K562 (cell line): ENCODE results near the gene PRAC2. TPM values are rescaled to one million over a fixed set of nuclear protein-coding genes. Genes with fewer than 3 reads are reported as not detected.
A peak's percentile ranks its signal among the peaks of the same experiment; 100 is the strongest.

Experiments
- ATAC-seq: fragments of 200-7000 bp; cut with Tn5 transposase; 3 replicates; pipeline ENCODE4 v1.9.1; 2020; ENCODE audit warnings: moderate library complexity
- BruUV-seq: library from RNA; stranded (reverse); fragments of 400-500 nt; replicated peaks from 2 replicates; lab custom pipeline; 2021; lab: Mats Ljungman, UMichigan
- CTCF ChIA-PET: fragments of 300-600 bp; formaldehyde crosslinking; extraction: SDS; loops from one replicate; lab custom pipeline; 2021; ENCODE audit warnings: low intra/inter-chr PET ratio; lab: Yijun Ruan, JAX
- POLR2A ChIA-PET: fragments of 300-600, 350-650 bp; sonication (Branson Sonifier 250); formaldehyde crosslinking; extraction: SDS; loops from one replicate; lab custom pipeline; 2021; ENCODE audit warnings: antibody characterized with exemption, inconsistent platforms; lab: Yijun Ruan, JAX
- DNase-seq, 4 experiments: peaks; one replicate each; pipeline versions ENCODE4 v3.0.0 to v3.0.0-alpha.2; 2011 to 2018; ENCODE audit warnings: low spot score in 3 of 4, mixed read lengths in 3 of 4; ENCODE audit errors: extremely low read depth in 1 of 4
- FAIRE-seq: peaks from 2 replicates; lab custom pipeline; 2011; peaks lifted over from hg19 to GRCh38; lab: Jason Lieb, UNC
- H2AFZ ChIP-seq: 2 replicates; pipeline ENCODE4 v1.6.0; 2011; ENCODE audit warnings: low read depth, low read length, control low read depth, inconsistent platforms
- H3K27ac ChIP-seq: fragments of 200-600 bp; 3 replicates; pipeline ENCODE4 v1.8.0; 2011; ENCODE audit warnings: low read depth, mild to moderate bottlenecking, control low read depth, inconsistent platforms, low read length, moderate library complexity, mixed read lengths; ENCODE audit errors: extremely low read depth
- H3K27me3 ChIP-seq, 2 experiments: fragments of 300-600 bp in 1 of 2; 2 replicates in 1 of 2; 3 replicates in 1 of 2; pipeline versions ENCODE4 v1.6.0 to v1.8.0; 2011; ENCODE audit warnings: inconsistent platforms in 2 of 2, low read length in 2 of 2, mild to moderate bottlenecking in 1 of 2, mixed read lengths in 1 of 2, moderate library complexity in 1 of 2; ENCODE audit not compliant: control insufficient read depth in 2 of 2, insufficient read depth in 2 of 2
- H3K36me3 ChIP-seq: fragments of 300-600 bp; 3 replicates; pipeline ENCODE4 v1.8.0; 2011; ENCODE audit warnings: mild to moderate bottlenecking, low read length, inconsistent platforms; ENCODE audit not compliant: control insufficient read depth, insufficient read depth
- H3K4me1 ChIP-seq, 2 experiments: fragments of 200-600 bp in 1 of 2; replicated peaks in 1 of 2; 2 replicates in 1 of 2; 3 replicates in 1 of 2; pipeline versions ENCODE4 v1.5.1 to v1.8.0; 2011; ENCODE audit warnings: inconsistent platforms in 2 of 2, low read length in 2 of 2, mild to moderate bottlenecking in 1 of 2, mixed read lengths in 1 of 2, moderate library complexity in 1 of 2; ENCODE audit not compliant: control insufficient read depth in 2 of 2, insufficient read depth in 2 of 2
- H3K4me2 ChIP-seq: 2 replicates; pipeline ENCODE4 v1.6.1; 2011; ENCODE audit warnings: low read length, control low read depth, inconsistent platforms, mixed read lengths; ENCODE audit not compliant: insufficient read depth
- H3K4me3 ChIP-seq: fragments of 200-600 bp; sonication (generic), shearing (Covaris generic); 2 replicates; pipeline ENCODE4 v1.5.1; 2016; ENCODE audit warnings: control low read depth, inconsistent platforms
- H3K79me2 ChIP-seq: fragments of 200-600 bp; 3 replicates; pipeline ENCODE4 v1.8.0; 2011; ENCODE audit warnings: low read length, inconsistent platforms; ENCODE audit not compliant: control insufficient read depth, insufficient read depth
- H3K9ac ChIP-seq, 2 experiments: 2 replicates each; pipeline versions ENCODE4 v1.6.0 to v1.6.1; 2011; ENCODE audit warnings: low read depth in 2 of 2, low read length in 2 of 2, control low read depth in 1 of 2, inconsistent platforms in 1 of 2, mild to moderate bottlenecking in 1 of 2, mixed read lengths in 1 of 2; ENCODE audit not compliant: insufficient read depth in 1 of 2
- H3K9me1 ChIP-seq: one replicate; pipeline ENCODE4 v1.6.0; 2011; ENCODE audit warnings: inconsistent platforms, mild to moderate bottlenecking, low read length, moderate library complexity; ENCODE audit not compliant: control insufficient read depth, insufficient read depth
- H3K9me3 ChIP-seq: replicated peaks from 2 replicates; pipeline ENCODE4 v1.5.1; 2011; ENCODE audit warnings: low read depth, low read length, inconsistent platforms; ENCODE audit not compliant: control insufficient read depth, insufficient read depth
- H4K20me1 ChIP-seq: replicated peaks from 2 replicates; pipeline ENCODE4 v1.6.1; 2011; ENCODE audit warnings: low read length, inconsistent platforms, mixed read lengths; ENCODE audit not compliant: control insufficient read depth, insufficient read depth
- ARNT ChIP-seq, 2 experiments: fragments of 450-650 bp; IDR thresholded peaks; 2 replicates each; pipeline ENCODE4 v1.6.1; 2016; ENCODE audit warnings: mild to moderate bottlenecking in 1 of 2
- CBX8 ChIP-seq: fragments of 200-600 bp; sonication (generic); IDR thresholded peaks from 2 replicates; pipeline ENCODE4 v1.6.1; 2012; ENCODE audit warnings: borderline replicate concordance, mixed run types, low read depth, mild to moderate bottlenecking, moderate library complexity, mixed read lengths, low read length, control low read depth, inconsistent platforms; ENCODE audit not compliant: poor library complexity, severe bottlenecking; ENCODE audit errors: extremely low read depth
- CCNT2 ChIP-seq: IDR thresholded peaks from 2 replicates; pipeline ENCODE4 v1.6.1; 2011; ENCODE audit warnings: borderline replicate concordance, low read depth, mild to moderate bottlenecking, moderate library complexity, mixed read lengths, low read length; ENCODE audit not compliant: insufficient read length; ENCODE audit errors: extremely low read depth
- CHD2 ChIP-seq: IDR thresholded peaks from 2 replicates; pipeline ENCODE4 v1.6.1; 2011; ENCODE audit warnings: low read depth, low read length
- CREBBP ChIP-seq: IDR thresholded peaks from one replicate; pipeline ENCODE4 v1.6.1; 2012; ENCODE audit warnings: low read depth, mild to moderate bottlenecking, control low read depth, inconsistent platforms, low read length
- CTCFL ChIP-seq: IDR thresholded peaks from 2 replicates; pipeline ENCODE4 v1.6.1; 2011; ENCODE audit warnings: borderline replicate concordance, low read depth, mild to moderate bottlenecking, moderate library complexity, low read length; ENCODE audit not compliant: insufficient read depth, poor library complexity, severe bottlenecking
- ELF1 ChIP-seq: fragments of 200-800 bp; sonication (Bioruptor generic); IDR thresholded peaks from 2 replicates; pipeline ENCODE4 v1.6.1; 2016; ENCODE audit warnings: missing genetic modification characterization, missing compliant biosample characterization
- NFYB ChIP-seq: IDR thresholded peaks from 2 replicates; pipeline ENCODE4 v1.6.1; 2011; ENCODE audit warnings: mild to moderate bottlenecking, moderate library complexity; ENCODE audit not compliant: insufficient read length; ENCODE audit errors: extremely low read depth
- RNF2 ChIP-seq: sonication (generic); IDR thresholded peaks from 2 replicates; pipeline ENCODE4 v1.6.1; 2016
- SMARCB1 ChIP-seq: IDR thresholded peaks from 2 replicates; pipeline ENCODE4 v1.6.1; 2011; ENCODE audit warnings: improper control_type of control experiment, low read depth; ENCODE audit not compliant: insufficient read length
- SRSF7 ChIP-seq: fragments of 200-400 bp; formaldehyde crosslinking; optimal IDR thresholded peaks from 2 replicates; pipeline ENCODE3; 2017; ENCODE audit warnings: mild to moderate bottlenecking, low read depth, low read length
- SRSF9 ChIP-seq: fragments of 200-400 bp; formaldehyde crosslinking; IDR thresholded peaks from 2 replicates; pipeline ENCODE4 v1.6.1; 2017; ENCODE audit warnings: low read depth, low read length, borderline replicate concordance
- TGIF2 ChIP-seq: sonication (generic); formaldehyde crosslinking; IDR thresholded peaks from 2 replicates; pipeline ENCODE4 v1.8.1; 2022; ENCODE audit warnings: mild to moderate bottlenecking, missing genetic modification reagents, moderate library complexity
- ZFP36 ChIP-seq: fragments of 150-350 bp; IDR thresholded peaks from 2 replicates; pipeline ENCODE4 v1.6.1; 2018; ENCODE audit warnings: low read length, low read depth; ENCODE audit not compliant: partially characterized antibody
- ZNF12 ChIP-seq: sonication (generic); formaldehyde crosslinking; IDR thresholded peaks from 2 replicates; pipeline ENCODE4 v1.4.0; 2020; ENCODE audit warnings: mild to moderate bottlenecking, missing genetic modification reagents
- ZNF197 ChIP-seq: fragments of 200-800 bp; sonication (Bioruptor generic); IDR thresholded peaks from 2 replicates; pipeline ENCODE4 v1.6.1; 2016; ENCODE audit warnings: low read depth, missing genetic modification characterization, missing compliant biosample characterization
- ZNF212 ChIP-seq: fragments of 450-650 bp; formaldehyde crosslinking; IDR thresholded peaks from 2 replicates; pipeline ENCODE4 v1.4.0; 2020; ENCODE audit warnings: mild to moderate bottlenecking
- ZNF586 ChIP-seq: fragments of 450-650 bp; formaldehyde crosslinking; conservative IDR thresholded peaks from 2 replicates; pipeline ENCODE4 v1.4.0; 2020; ENCODE audit warnings: mild to moderate bottlenecking, moderate library complexity
- ZZZ3 ChIP-seq: fragments of 450-650 bp; IDR thresholded peaks from 2 replicates; pipeline ENCODE4 v1.6.1; 2016; ENCODE audit warnings: antibody characterized with exemption, mild to moderate bottlenecking, moderate library complexity
- WGBS: fragments of 100-300 bp; shearing (Covaris generic); methylation state at CpG from one replicate; pipeline ENCODE4 v1.1.6; 2016; ENCODE audit warnings: low coverage, mixed read lengths; ENCODE audit not compliant: insufficient coverage; ENCODE audit errors: missing lambda C conversion rate; 5-methylcytosine and 5-hydroxymethylcytosine counted together
- in situ Hi-C: fragments of 300-500 bp; cut with MboI; formaldehyde crosslinking; loops from 4 replicates; pipeline ENCODE4 v1.15.0; 2018; ENCODE audit warnings: inconsistent platforms, mixed read lengths
- intact Hi-C: fragments of 100-400 bp; cut with micrococcal nuclease; formaldehyde crosslinking; loops from 2 replicates; pipeline ENCODE4 v1.14.2; 2022
- polyA plus RNA-seq, 8 experiments: library from polyadenylated mRNA; depleted of rRNA in 4 of 8; stranded (reverse) in 5 of 8; unstranded in 3 of 8; fragments of >200 nt; fragmentation: Nextera tagmentation in 2 of 8; fragmentation: Illumina TruSeq in 1 of 8; extraction: Ambion mirVana in 2 of 8; extraction: Trizol in 1 of 8; gene quantifications; 2 replicates each; pipeline versions ENCODE4 v1.2.1 to v1.2.3, GENCODE V29; 2011 to 2014; ENCODE audit warnings: inconsistent platforms in 1 of 8, missing spikeins in 1 of 8
- total RNA-seq, 7 experiments: library from RNA; depleted of rRNA in 6 of 7; stranded (reverse); fragments of >200 nt in 6 of 7; fragmentation: Illumina TruSeq in 2 of 7; extraction: Trizol in 2 of 7; gene quantifications; 2 replicates each; pipeline versions ENCODE4 v1.2.1 to v1.2.3, GENCODE V29; 2011 to 2021; ENCODE audit warnings: low replicate concordance in 1 of 7

Gene PRAC2
- total and polyA plus RNA-seq, 9 of the 15 experiments (the other 6 are each of a cell fraction or from before 2014, with no cell fraction given): not detected

GRCh38 chr17:48726114-48726915 lies 3.3 kb downstream of the PRAC2 start (continued):
- TF ChIP-seq CTCFL: no peak
- peak; percentile 15 for TF ChIP-seq ZFP36
- peak; percentile 78 for TF ChIP-seq CBX8
- TF ChIP-seq SRSF7: no peak

DNA sequence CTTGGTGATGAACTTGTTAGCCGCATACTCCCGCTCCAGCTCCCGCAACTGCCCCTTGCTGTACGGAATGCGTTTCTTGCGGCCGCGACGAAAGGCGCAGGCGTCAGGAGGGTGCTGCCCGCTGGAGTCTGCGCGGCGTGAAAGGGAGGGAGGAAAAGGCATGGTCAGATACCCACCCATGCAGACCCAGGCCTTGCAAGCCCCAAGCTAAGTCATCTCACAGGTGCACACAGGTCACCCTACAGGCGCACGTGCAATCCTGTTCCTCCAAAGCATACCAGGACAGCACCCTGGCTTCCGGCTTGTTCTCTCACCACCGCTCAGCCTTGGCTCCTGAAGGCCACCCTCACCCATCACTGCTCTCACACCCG lies 3.9 kb downstream of the PRAC2 start:
- Histone ChIP-seq H3K36me3 (no peaks in the 10 kb centered on the region), H3K79me2 (no peaks in the 10 kb centered on the region), H3K9me3 (no peaks in the 10 kb centered on the region), H3K4me1 (peaks cover 0 to 20% of the 10 kb centered on the region in 2 experiments; a peak in 2 of 5 replicates), H3K27ac (no peak overlapping the region), H2AFZ (no peak overlapping the region), H3K9ac (no peak overlapping the region), H3K27me3 (peaks cover 70 to 78% of the 10 kb centered on the region in 2 experiments), H3K4me2 (no peak overlapping the region), H3K4me3 (no peak overlapping the region), H3K9me1 (no peaks in the 10 kb centered on the region), H4K20me1 (peaks cover 3% of the 10 kb centered on the region)
- no peak for DNase-seq
- no peak for ATAC-seq
- ChIA-PET CTCF (no interaction called here), POLR2A (interaction anchor here (0.6 kb wide), 1 partner anchor 376 kb away, joined by 4 read pairs; no protein-coding TSS in a partner anchor)
- 35% methylated on average over 19 of the region's 20 CpGs for WGBS
- TF ChIP-seq ZNF212 (CRISPR knock-in tag) (no peak), ELF1 (tag) (no peak), RNF2 (no peak), CREBBP (no peak), SMARCB1 (no peak), TGIF2 (no peak), ZZZ3 (no peak), ZNF12 (no peak), ZNF586 (no peak), ZNF197 (CRISPR knock-in tag) (no peak), SRSF9 (no peak), CHD2 (no peak), NFYB (no peak), CCNT2 (no peak), ARNT (IDR thresholded peaks at IDR 0.05) (no peak)
- in situ Hi-C loops: no loop called here
- no TSS peak for BruUV-seq
- FAIRE-seq: no peak
- intact Hi-C loops: no loop called here
